Sigmoid colon (tissue), 7 donors: Measurements from ENCODE around the gene ANO1. TPM values are rescaled to one million over a fixed set of nuclear protein-coding genes. Genes with fewer than 3 reads are reported as not detected.

ENCODE experiments used
- DNase-seq: peaks from one replicate; pipeline ENCODE4 v3.0.0-alpha.2; 2019
- H3K27ac ChIP-seq, 4 donors: fragments of 200-600 bp; sonication (generic); one replicate each; pipeline ENCODE4 v1.5.1; 2016 to 2019; ENCODE audit warnings: mild to moderate bottlenecking in 1 of 4
- H3K27me3 ChIP-seq, 3 donors: fragments of 200-600 bp; sonication (generic); one replicate each; pipeline ENCODE4 v1.5.1; 2019; ENCODE audit warnings: mild to moderate bottlenecking in 1 of 3
- H3K36me3 ChIP-seq, 4 donors: fragments of 200-600 bp; sonication (generic); one replicate each; pipeline ENCODE4 v1.5.1; 2016 to 2019
- H3K4me1 ChIP-seq, 4 donors: fragments of 200-600 bp; sonication (generic); one replicate each; pipeline ENCODE4 v1.5.1; 2017 to 2019
- H3K4me3 ChIP-seq, 4 donors: fragments of 200-600 bp; sonication (generic); one replicate each; pipeline ENCODE4 v1.5.1; 2017 to 2019; ENCODE audit warnings: mild to moderate bottlenecking in 2 of 4, moderate library complexity in 1 of 4
- H3K9me3 ChIP-seq, 4 donors: fragments of 200-600 bp in 3 of 4; sonication (generic) in 3 of 4; one replicate each; pipeline versions ENCODE4 v1.5.1 to v1.6.1; 2013 to 2019
- EP300 ChIP-seq, 4 donors: sonication (generic); formaldehyde crosslinking; IDR thresholded peaks; one replicate each; pipeline ENCODE4 v1.6.1; 2017; ENCODE audit warnings: antibody characterized with exemption in 4 of 4
- POLR2A ChIP-seq, 2 donors: fragments of 450-650 bp; IDR thresholded peaks; one replicate each; pipeline ENCODE4 v1.6.1; 2016; ENCODE audit warnings: antibody characterized with exemption in 2 of 2, mild to moderate bottlenecking in 2 of 2, moderate library complexity in 2 of 2
- POLR2AphosphoS5 ChIP-seq, 4 donors: sonication (generic); formaldehyde crosslinking; IDR thresholded peaks; one replicate each; pipeline ENCODE4 v1.6.1; 2017; ENCODE audit warnings: antibody characterized with exemption in 4 of 4
- WGBS, 2 donors: extraction: QIAGEN DNeasy Blood & Tissue Kit; methylation state at CpG; one replicate each; pipeline ENCODE4 v1.1.7; 2013; 5-methylcytosine and 5-hydroxymethylcytosine counted together
- intact Hi-C: fragments of 100-400 bp; cut with DNase I; formaldehyde crosslinking; loops from one replicate; pipeline ENCODE4 v1.15.1; 2023
- polyA plus RNA-seq, 3 donors: library from polyadenylated mRNA; stranded (reverse); fragments of 200-250 nt; gene quantifications; one replicate each; pipeline ENCODE4 v1.2.3, GENCODE V29; 2013
- total RNA-seq, 4 donors: library from RNA; depleted of rRNA; stranded (reverse); fragments of >200 nt; gene quantifications; one replicate each; pipeline ENCODE4 v1.1.0, GENCODE V29; 2016
- TF ChIP-seq, protein P1 (sequence below), 4 experiments: fragments of 450-650 bp in 3 of 4; fragments of 200-600 bp in 1 of 4; IDR thresholded peaks; one replicate each; pipeline ENCODE4 v1.5.1; 2016 to 2019; ENCODE audit warnings: antibody characterized with exemption in 4 of 4, mild to moderate bottlenecking in 3 of 4, moderate library complexity in 2 of 4
- donor health status: healthy with polysubstance abuse.
- donor health status: Bipolar disorder and iron deficiency.
- donor health status: healthy.

The ANO1 gene
- total and polyA plus RNA-seq, 7 donors: 0.60 to 33.9 (median 17.4) TPM

DNA sequence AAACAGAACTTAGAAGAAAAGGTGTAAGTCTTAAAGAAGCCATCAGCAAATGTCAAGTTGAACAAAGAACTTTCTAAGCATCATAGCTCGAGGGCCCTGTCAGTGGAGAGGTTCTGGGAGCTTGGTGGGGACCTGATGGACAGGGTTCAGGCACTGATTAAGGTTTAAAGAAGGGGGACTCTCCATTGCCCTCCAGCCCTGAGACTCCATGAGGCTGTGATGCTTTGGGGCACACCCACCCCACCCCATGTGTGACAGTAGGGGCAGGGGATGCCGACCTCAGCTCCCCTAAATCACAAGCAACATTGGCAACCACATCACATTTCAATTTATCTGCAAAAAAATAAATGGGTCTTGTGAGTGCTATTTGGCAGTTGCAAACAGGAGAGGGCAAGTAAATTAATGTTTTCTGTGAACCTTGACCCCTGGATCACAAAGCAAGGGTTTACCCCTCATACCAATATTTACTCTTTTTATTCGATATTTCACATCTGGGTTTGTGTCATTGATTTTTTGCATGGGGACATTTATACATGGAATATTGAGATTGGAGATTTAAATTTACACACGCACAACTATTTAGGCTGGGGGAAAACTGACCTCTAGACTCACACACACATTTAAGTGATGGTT lies 37.1 kb upstream of the ANO1 start:
- intact Hi-C loops: no loop called here
- TF ChIP-seq, protein P1, sequence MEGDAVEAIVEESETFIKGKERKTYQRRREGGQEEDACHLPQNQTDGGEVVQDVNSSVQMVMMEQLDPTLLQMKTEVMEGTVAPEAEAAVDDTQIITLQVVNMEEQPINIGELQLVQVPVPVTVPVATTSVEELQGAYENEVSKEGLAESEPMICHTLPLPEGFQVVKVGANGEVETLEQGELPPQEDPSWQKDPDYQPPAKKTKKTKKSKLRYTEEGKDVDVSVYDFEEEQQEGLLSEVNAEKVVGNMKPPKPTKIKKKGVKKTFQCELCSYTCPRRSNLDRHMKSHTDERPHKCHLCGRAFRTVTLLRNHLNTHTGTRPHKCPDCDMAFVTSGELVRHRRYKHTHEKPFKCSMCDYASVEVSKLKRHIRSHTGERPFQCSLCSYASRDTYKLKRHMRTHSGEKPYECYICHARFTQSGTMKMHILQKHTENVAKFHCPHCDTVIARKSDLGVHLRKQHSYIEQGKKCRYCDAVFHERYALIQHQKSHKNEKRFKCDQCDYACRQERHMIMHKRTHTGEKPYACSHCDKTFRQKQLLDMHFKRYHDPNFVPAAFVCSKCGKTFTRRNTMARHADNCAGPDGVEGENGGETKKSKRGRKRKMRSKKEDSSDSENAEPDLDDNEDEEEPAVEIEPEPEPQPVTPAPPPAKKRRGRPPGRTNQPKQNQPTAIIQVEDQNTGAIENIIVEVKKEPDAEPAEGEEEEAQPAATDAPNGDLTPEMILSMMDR (IDR thresholded peaks at IDR 0.05): no peak
- Histone ChIP-seq H3K4me3 (no peak overlapping the region), H3K9me3 (peaks cover 0 to 20% (median 7%) of the 10 kb centered on the region in 4 donors), H3K36me3 (no peaks in the 10 kb centered on the region), H3K4me1 (no peaks in the 10 kb centered on the region), H3K27me3 (no peaks in the 10 kb centered on the region), H3K27ac (no peak overlapping the region)
- 76 to 82% methylated on average over 4 of the region's 4 CpGs for WGBS, 2 donors
- no peak for DNase-seq

DNA sequence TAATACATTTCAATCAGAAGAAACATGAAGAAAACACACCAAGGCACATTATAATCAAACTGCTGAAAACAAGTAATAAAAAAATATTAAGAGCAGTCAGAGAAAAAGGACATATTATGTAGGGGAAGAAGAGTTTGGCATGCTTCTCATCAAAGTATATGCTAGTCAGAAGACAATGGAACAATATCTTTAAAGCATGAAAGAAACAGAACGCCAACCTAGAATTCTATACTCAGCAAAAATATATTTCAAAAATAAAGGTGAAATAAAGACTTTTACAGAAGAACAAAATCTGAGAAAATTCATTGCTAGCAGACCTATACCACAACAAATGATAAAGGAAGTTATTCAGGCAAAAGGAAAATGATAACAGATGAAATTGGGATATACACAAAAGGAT lies 34.6 kb upstream of the ANO1 start:
- DNase-seq: no peak
- WGBS, 2 donors: 92 to 94% methylated on average over 1 of the region's 1 CpG
- Histone ChIP-seq H3K9me3 (peaks cover 0 to 14% (median 5%) of the 10 kb centered on the region in 4 donors), H3K4me1 (no peaks in the 10 kb centered on the region), H3K36me3 (no peaks in the 10 kb centered on the region), H3K27me3 (peaks cover 0 to 4% (median 0%) of the 10 kb centered on the region in 3 donors), H3K4me3 (no peak overlapping the region), H3K27ac (no peak overlapping the region)
- TF ChIP-seq EP300 (IDR thresholded peaks at IDR 0.05) (no peak), POLR2AphosphoS5 (IDR thresholded peaks at IDR 0.05) (no peak), POLR2A (IDR thresholded peaks at IDR 0.05) (no peak)
- TF ChIP-seq, protein P1 (IDR thresholded peaks at IDR 0.05): no peak
- intact Hi-C loops: no loop called here

DNA sequence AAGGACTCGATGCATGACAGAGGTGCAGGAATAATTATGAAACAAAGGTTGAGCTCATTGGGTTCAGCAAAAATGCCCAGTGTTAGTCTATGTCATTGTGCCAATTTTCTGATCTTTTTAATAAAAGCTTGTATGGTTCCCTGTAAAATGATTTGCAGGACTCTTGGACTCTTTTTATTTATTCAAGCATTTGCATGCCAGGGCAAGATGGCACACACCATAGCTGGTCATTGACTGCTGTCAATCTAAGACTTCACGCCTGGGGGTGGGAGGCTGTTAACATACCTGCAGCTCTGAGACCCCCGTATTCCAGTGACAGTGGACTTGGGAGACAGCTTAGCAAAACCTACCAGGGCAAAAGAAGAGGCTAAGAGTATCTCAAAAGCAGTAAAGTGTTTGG lies 32.0 kb upstream of the ANO1 start:
- Histone ChIP-seq H3K27ac (no peak overlapping the region), H3K9me3 (peaks cover 0 to 11% (median 4%) of the 10 kb centered on the region in 4 donors), H3K27me3 (peaks cover 0 to 15% (median 0%) of the 10 kb centered on the region in 3 donors), H3K4me3 (no peak overlapping the region), H3K36me3 (no peaks in the 10 kb centered on the region), H3K4me1 (no peaks in the 10 kb centered on the region)
- DNase-seq: no peak
- intact Hi-C loops: no loop called here
- WGBS, 2 donors: 78 to 86% methylated on average over 3 of the region's 3 CpGs
- no peak for TF ChIP-seq POLR2AphosphoS5 (IDR thresholded peaks at IDR 0.05)
- TF ChIP-seq EP300 (IDR thresholded peaks at IDR 0.05): no peak
- no peak for TF ChIP-seq POLR2A (IDR thresholded peaks at IDR 0.05)
- TF ChIP-seq, protein P1 (IDR thresholded peaks at IDR 0.05): no peak

DNA sequence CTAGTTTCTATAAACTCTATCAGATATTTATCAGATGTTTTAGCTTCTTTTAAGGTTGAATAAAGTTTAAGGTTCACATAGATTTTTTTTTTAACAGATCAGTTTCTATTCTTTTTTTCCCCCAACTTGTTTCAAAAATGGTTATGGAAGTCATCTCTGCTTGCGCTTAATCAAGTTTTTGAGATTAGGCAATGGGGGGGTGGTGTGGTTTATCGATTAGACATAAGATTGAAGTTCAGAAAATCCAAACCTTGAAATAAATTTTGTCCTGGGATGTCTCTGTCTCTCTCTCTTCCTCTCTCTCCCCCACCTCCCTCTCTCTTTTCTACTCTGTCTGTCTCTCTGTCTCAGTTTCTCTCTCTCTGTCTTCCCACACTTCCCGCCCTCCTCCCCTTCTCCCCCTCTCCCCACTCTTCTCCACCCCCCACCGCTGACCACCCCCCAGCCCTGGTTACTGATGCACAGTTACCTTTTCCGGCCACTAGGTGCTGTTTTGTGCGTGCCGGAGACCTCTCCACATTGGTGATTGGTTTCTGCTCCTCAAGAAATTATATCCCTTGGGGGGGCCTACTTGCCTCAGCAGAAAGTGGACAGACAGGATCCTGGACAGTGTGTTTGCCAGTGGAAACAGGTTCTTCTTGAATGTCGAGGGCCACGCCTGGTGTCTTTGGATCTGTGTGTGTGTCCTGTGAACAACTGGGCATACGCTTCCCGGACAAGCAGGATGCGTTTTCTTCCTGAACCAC lies 29.7 kb upstream of the ANO1 start:
- Histone ChIP-seq H3K9me3 (peaks cover 0 to 3% (median 0%) of the 10 kb centered on the region in 4 donors), H3K27ac (no peak overlapping the region), H3K4me3 (no peak overlapping the region), H3K27me3 (peaks cover 0 to 15% (median 0%) of the 10 kb centered on the region in 3 donors), H3K36me3 (no peaks in the 10 kb centered on the region), H3K4me1 (no peaks in the 10 kb centered on the region)
- WGBS, 2 donors: 19 to 42% methylated on average over 11 of the region's 12 CpGs
- TF ChIP-seq POLR2AphosphoS5 (IDR thresholded peaks at IDR 0.05): no peak
- TF ChIP-seq, protein P1 (IDR thresholded peaks at IDR 0.05): no peak
- TF ChIP-seq POLR2A (IDR thresholded peaks at IDR 0.05): no peak
- no peak for TF ChIP-seq EP300 (IDR thresholded peaks at IDR 0.05)
- intact Hi-C loops: no loop called here
- no peak for DNase-seq
